OCI-LY3 (cell line): Measurements from ENCODE around the gene DENND1C.

ENCODE experiments used
- H2AFZ ChIP-seq: fragments of 200-600, 300-600 bp; shearing (Covaris generic); 2 replicates; pipeline ENCODE4 v1.6.0; 2014; ENCODE audit warnings: antibody characterized with exemption, low read depth, low read length
- H3K27ac ChIP-seq: fragments of 200-600, 300-600 bp; sonication (generic); 2 replicates; pipeline ENCODE4 v1.5.1; 2014; ENCODE audit warnings: mild to moderate bottlenecking, low read length, moderate library complexity, mixed read lengths
- H3K27me3 ChIP-seq: fragments of 200-600, 300-600 bp; sonication (generic); 2 replicates; pipeline ENCODE4 v1.6.1; 2014; ENCODE audit warnings: low read depth, low read length, mixed read lengths
- H3K36me3 ChIP-seq: fragments of 200-600, 300-600 bp; sonication (generic); replicated peaks from 2 replicates; pipeline ENCODE3; 2014; ENCODE audit warnings: low read depth, low read length, mixed read lengths
- H3K4me1 ChIP-seq: fragments of 300-600, 200-600 bp; sonication (generic); 2 replicates; pipeline ENCODE4 v1.6.1; 2014; ENCODE audit warnings: low read length, mixed read lengths
- H3K4me2 ChIP-seq: fragments of 200-600, 300-600 bp; sonication (generic); 2 replicates; pipeline ENCODE4 v1.6.1; 2014; ENCODE audit warnings: low read length, mixed read lengths
- H3K4me3 ChIP-seq: fragments of 300-600, 200-600 bp; sonication (generic); 2 replicates; pipeline ENCODE4 v1.5.1; 2014; ENCODE audit warnings: antibody characterized with exemption, mild to moderate bottlenecking, low read length, moderate library complexity
- H3K79me2 ChIP-seq: fragments of 300-600, 200-600 bp; shearing (Covaris generic); 2 replicates; pipeline ENCODE4 v1.6.1; 2014; ENCODE audit warnings: mild to moderate bottlenecking, low read length, mixed read lengths
- H3K9ac ChIP-seq: fragments of 300-600, 200-600 bp; shearing (Covaris generic); 2 replicates; pipeline ENCODE4 v1.6.0; 2014; ENCODE audit warnings: mild to moderate bottlenecking, low read length, moderate library complexity
- H3K9me3 ChIP-seq: fragments of 200-600, 300-600 bp; shearing (Covaris generic); 2 replicates; pipeline ENCODE4 v1.6.1; 2014; ENCODE audit warnings: low read length, mixed read lengths; ENCODE audit not compliant: insufficient read depth
- H4K20me1 ChIP-seq: fragments of 200-600, 300-600 bp; sonication (generic); 2 replicates; pipeline ENCODE4 v1.6.1; 2016; ENCODE audit warnings: low read length, mixed read lengths; ENCODE audit not compliant: insufficient read depth
- CTCF ChIP-seq: fragments of 200-600, 300-600 bp; sonication (generic); IDR thresholded peaks from 2 replicates; pipeline ENCODE4 v1.5.1; 2014; ENCODE audit warnings: antibody characterized with exemption, low read length, low read depth
- EZH2phosphoT487 ChIP-seq: fragments of 200-600 bp; shearing (Covaris generic); IDR thresholded peaks from 2 replicates; pipeline ENCODE4 v1.6.1; 2018; ENCODE audit warnings: antibody characterized with exemption, mixed run types, low read depth

The DENND1C gene

DNA sequence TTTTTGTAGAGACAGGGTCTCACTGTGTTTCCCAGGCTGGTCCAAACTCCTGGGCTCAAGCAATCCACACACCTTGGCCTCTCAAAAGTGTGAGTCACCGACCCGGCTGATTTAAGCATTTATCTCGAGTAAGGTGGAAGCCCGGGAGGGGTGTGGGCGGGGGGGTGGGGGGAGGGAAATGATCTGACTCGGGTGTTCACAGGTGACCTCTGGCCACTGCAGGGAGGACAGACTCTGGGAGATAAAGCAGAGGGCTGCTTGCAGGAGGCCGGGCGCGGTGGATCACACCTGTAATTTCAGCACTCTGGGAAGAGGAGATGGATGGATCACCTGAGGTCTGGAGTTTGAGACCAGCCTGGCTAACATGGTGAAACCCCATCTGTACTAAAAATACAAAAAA, 7.9 kb downstream of the DENND1C start:
- H3K4me2 ChIP-seq = no peak overlapping the region
- no peaks in the 10 kb centered on the region for H3K9me3 ChIP-seq
- H3K27ac ChIP-seq = no peak overlapping the region
- H3K79me2 ChIP-seq = no peaks in the 10 kb centered on the region; the same call in 1 of the 2 replicates
- no peak overlapping the region for H3K9ac ChIP-seq
- H3K4me1 ChIP-seq = no peaks in the 10 kb centered on the region
- H4K20me1 ChIP-seq = no peaks in the 10 kb centered on the region
- no peak for TF ChIP-seq CTCF
- no peak for TF ChIP-seq EZH2phosphoT487
- no peak overlapping the region for H2AFZ ChIP-seq
- no peak overlapping the region for H3K4me3 ChIP-seq
- H3K27me3 ChIP-seq = no peaks in the 10 kb centered on the region
- H3K36me3 ChIP-seq = peaks cover 50% of the 10 kb centered on the region

GRCh38 chr19:6472713-6473112, 8.9 kb downstream of the DENND1C start:
- Histone ChIP-seq H2AFZ (no peak overlapping the region), H3K4me2 (no peak overlapping the region), H3K79me2 (no peaks in the 10 kb centered on the region; the same call in 1 of the 2 replicates), H3K36me3 (peaks cover 60% of the 10 kb centered on the region), H3K27me3 (no peaks in the 10 kb centered on the region), H3K4me1 (no peaks in the 10 kb centered on the region), H3K9me3 (no peaks in the 10 kb centered on the region), H3K27ac (no peak overlapping the region), H3K9ac (no peak overlapping the region), H4K20me1 (no peaks in the 10 kb centered on the region), H3K4me3 (no peak overlapping the region)
- no peak for TF ChIP-seq CTCF
- TF ChIP-seq EZH2phosphoT487 = no peak

DNA sequence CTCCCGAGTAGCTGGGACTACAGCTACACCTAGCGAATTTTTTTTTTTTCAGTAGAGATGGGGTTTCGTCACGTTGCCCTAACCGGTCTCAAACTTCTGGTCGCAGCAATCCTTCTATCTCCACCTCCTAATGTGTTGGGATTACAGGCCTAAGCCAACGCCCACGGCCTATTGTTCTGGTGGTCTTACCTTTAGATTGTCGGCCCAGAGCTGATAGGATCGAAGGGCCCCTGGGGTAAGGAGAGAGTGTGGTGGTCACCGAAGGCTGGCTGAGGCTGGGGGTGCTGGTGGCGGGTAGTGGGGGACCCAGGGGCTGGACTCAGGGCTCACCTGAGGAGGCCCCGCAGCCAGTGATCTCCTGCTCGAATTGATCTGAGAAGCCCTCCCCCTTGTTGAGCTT, 10.5 kb downstream of the DENND1C start:
- H3K4me3 ChIP-seq = no peak overlapping the region
- no peak overlapping the region for H2AFZ ChIP-seq
- no peak for TF ChIP-seq CTCF
- TF ChIP-seq EZH2phosphoT487 = no peak
- no peak overlapping the region for H3K27ac ChIP-seq
- H3K9me3 ChIP-seq = no peaks in the 10 kb centered on the region
- no peaks in the 10 kb centered on the region for H4K20me1 ChIP-seq
- peaks cover 14% of the 10 kb centered on the region for H3K4me1 ChIP-seq
- H3K36me3 ChIP-seq = peaks cover 63% of the 10 kb centered on the region
- H3K79me2 ChIP-seq = peaks cover 9% of the 10 kb centered on the region; the same call in 1 of the 2 replicates
- H3K9ac ChIP-seq = no peak overlapping the region
- no peak overlapping the region for H3K4me2 ChIP-seq
- H3K27me3 ChIP-seq = no peaks in the 10 kb centered on the region

GRCh38 chr19:6470173-6470572, 11.4 kb downstream of the DENND1C start:
- Histone ChIP-seq H3K27me3 (no peaks in the 10 kb centered on the region), H2AFZ (no peak overlapping the region), H3K9me3 (no peaks in the 10 kb centered on the region), H4K20me1 (no peaks in the 10 kb centered on the region), H3K36me3 (peaks cover 60% of the 10 kb centered on the region), H3K4me2 (no peak overlapping the region), H3K9ac (no peak overlapping the region), H3K27ac (no peak overlapping the region), H3K4me1 (peaks cover 23% of the 10 kb centered on the region), H3K4me3 (no peak overlapping the region), H3K79me2 (peaks cover 18% of the 10 kb centered on the region)
- TF ChIP-seq EZH2phosphoT487 (no peak), CTCF (no peak)
